HG03439 (cell line): ENCODE data around the gene PARL.

Source experiments
- ATAC-seq: cut with Tn5 transposase; IDR thresholded peaks from one replicate; pipeline ENCODE4 v1.9.1; 2021; ENCODE audit warnings: mild to moderate bottlenecking, moderate library complexity; ENCODE audit not compliant: unreplicated experiment

Gene PARL

DNA sequence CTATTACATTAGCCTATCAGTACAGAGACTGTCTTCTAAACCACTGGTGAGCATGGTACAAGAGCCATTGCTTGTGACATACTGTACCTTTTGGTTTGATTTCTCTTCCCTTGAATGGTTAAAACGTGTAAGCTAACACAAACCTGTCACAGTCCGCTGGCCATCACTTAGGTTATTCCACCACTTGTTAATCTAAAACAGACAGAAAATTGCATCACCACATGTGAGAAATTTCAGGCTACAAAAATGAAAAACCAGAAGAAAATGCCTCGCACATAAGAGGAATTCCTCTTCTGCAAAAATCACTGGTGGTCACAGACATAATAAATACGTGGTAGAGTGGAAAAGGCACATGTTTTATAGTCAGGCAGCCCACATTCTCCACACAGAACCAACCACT lies 22.1 kb downstream of the PARL start:
- no peak for ATAC-seq

DNA sequence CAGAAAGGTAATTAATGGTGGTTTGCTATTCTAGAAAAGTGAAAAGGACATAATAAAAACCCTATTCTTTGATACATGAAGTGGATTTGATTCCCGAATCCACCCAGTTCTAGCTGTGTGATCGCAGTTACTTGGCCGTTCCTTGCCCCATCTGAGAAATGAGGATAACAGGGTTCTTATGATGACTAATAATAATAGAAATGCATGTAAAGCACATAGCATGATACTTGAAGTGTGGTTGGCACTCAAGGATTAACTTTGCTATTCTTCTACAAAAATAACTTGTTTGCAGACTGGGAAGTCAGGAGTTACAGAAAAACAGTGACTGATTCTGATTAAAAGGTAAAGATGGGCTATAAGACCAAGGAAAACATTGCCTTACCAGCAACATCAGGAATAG lies 26.8 kb downstream of the PARL start:
- no peak for ATAC-seq

DNA sequence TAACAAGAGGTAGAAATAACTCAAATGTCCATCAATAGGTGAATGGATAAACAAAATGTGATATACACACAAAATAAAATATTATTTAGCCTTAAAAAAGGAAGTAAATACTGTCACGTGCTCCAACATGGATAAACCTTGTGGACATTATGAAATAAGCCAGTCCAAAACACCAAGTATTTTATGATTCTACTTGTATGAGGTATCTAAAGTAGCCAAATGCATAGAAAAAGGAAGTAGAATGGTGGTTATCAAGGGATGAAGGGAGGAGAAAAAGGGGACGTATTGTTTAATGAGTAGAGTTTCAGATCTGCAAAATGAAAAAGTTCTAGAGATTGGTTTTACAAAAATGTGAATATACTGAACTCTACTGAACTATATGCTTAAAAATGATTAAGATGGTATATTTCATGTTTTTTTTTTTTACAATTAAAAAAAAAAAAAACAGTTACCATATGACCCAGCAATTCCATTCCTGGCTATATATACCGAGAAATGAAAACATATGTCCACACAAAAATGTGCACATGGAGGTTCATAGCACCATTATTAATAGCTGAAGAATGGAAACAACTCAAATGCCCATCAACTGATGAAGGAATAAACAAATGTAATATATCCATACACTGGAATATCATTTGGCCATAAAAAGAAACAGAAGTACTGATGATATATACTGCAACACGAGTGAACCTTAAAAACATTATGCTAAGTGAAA lies 30.2 kb downstream of the PARL start:
- ATAC-seq = no peak

DNA sequence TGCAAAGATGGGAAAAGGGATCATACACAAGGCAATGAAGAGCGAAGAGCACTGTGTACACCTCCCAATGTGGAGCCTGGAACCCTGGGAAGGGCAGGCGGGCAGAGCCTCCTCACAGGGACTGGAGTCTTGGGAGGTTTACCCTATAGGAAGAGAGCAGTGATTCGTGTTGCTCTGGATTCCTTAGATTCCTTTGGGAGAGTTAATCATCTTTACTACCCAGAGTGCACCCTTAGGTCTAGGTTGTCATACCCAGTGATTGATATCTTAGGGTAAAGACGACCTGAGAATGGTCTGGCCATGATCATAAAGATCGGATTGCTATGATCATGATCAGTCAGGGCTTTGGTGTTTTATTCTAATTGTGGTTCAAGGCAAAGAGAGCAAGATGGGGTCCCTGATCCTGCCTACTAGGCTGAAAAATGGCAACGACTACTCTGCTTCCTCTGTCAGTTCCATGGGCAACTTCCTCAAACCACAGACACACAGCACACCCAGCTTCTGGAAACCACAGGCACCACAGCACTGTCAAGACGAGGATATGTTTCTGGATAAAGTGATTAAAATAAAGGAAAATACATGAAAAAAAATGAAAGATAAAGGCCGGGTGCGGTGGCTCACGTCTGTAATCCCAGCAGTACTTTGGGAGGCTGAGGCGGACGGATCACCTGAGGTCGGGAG lies 38.9 kb downstream of the PARL start:
- ATAC-seq = no peak

DNA sequence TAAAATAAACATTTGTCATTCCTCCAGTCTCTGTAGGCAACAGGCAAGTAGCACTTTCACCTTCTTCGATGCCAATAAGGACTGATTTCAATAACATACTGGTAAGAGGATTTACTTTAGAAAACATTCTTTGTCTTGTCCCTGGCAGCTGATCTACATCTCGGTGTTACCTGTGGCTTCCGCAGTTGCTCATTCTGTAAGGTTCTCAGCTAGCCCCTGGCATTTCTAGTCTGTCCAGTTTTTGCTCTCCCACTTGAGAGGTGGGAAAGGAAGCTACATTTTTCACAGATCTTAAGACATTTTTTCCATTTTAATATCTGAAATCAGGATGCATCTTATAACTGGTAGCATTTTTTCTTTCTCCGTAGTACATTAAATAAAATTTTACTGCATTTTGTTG lies 39.6 kb downstream of the PARL start:
- no peak for ATAC-seq

DNA sequence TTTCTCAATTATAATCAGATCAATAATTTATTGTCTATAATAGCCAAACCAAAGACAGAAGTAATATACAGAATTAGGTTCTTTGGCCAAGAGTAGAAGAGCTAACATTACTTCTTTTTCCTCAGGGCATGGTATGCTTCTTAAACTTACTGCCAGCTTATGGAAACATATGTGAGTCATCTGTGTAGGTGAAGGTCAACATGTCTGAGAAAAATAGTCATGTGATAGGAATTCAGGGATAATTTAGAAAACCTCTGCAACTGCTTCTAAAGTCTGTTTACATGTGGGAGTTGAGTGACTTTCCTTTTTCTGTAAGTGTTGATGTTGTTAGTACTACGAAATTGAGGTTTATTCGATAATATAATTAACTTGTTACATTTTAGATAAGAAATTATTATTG lies 40.1 kb downstream of the PARL start:
- ATAC-seq = no peak

DNA sequence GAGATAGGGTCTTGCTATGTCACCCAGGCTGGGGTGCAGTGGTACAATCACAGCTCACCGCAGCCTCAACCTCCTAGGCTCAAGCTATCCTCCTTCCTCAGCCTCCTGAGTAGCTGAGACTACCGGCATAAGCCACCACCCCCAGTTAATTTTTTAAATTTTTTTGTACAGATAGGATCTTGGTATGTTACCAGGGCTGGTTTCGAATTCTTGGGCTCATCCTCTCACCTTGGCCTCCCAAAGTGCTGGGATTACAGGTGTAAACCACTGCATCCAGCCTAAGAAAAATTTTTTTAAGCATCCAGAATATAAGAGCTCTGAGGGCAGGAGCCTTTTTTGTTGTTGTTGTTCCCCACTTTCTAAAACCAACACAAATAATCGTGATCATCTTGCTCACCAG lies 44.9 kb downstream of the PARL start:
- no peak for ATAC-seq

DNA sequence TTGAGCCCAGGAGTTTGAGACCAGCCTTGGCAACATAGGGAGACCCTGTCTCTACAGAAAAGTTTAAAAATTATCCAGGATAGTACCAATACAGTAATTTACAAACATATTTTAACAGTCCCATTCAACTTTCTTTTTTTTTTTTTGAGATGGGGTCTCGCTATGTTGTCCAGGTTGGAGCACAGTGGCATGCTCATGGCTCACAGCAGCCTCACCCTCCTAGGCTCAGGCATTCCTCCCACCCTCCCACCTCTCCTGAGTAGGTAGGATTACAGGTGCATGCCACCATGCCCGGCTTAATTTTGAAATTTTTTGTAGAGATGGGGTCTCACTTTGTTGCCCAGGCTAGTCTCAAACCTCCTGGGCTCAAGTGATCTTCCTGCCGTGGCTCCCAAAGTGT lies 46.8 kb downstream of the PARL start:
- no peak for ATAC-seq

DNA sequence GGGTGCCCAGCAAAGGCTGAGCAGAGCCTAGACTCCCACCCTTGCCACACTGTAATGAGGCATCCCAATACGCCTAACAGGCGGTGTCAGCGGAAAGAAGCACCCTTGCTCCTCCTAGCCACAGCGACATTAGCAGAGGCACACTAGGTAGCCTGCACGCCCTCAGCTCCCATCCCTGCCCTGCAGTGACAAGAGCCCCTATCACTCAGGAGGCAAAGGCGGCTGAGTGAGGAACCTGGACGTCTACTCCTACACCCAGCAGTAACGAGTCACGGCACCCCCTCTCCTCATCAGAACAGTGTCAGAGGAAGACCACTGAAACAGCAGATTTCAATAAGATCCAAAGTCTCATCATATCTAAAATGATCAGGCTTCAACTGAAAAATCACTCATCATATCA lies 47.3 kb downstream of the PARL start:
- no peak for ATAC-seq

DNA sequence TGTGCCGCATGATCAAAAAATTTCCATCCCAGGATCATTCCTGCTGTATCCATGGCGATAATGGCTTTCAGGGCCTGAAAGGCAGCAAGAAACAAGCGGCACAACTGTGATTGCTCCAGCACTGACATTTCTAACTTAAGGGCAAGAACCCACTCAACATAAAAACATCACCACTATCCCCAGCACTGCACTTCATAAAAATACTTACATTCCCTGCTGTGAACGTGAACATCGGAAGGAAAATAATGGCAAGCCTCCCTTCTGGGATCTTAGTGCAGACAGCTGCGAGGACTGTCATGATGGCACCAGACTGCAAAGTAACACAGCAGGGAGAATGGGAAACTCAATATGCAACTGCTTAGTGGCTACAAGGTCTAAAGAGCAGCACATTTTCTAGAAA lies 51.2 kb downstream of the PARL start:
- ATAC-seq = no peak

DNA sequence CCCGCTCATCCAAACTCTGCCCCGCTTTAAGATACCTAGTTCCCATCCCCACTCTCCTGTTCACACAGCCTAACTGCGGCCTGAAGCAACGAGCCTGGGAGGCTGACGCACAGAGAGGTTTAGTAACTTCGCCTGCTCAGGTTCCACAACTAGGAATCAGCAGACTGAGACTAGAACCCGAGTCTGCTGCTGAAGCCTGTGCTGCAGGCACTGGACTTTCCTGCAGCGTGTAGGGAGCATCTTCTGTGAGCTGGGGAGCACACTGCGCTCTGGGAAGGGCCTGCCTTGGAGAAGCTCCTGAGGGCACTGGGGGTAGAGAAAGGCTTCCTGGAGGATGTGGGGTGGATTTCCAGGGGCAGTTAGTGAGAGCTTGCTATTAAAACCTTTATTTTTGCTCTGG lies 54.5 kb downstream of the PARL start:
- ATAC-seq = no peak

DNA sequence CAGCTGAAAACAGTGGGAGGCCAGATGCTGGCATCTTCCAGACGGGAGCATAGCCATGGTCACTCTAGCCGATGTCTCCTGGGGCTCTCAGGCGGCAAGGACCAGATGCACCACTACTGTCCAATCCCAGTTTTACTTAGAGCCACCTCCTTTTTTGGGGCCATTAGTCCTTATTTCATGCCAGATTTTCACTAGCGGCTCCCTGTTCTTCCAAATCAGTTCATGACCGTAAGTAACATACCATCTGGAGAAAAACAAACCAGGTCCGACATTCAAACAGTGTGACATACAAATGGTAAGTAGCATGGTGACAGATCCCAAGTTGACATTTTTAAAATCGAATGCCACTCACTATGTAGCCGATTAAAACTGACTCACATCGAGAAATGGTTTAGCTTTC lies 55.2 kb downstream of the PARL start:
- ATAC-seq = no peak

DNA sequence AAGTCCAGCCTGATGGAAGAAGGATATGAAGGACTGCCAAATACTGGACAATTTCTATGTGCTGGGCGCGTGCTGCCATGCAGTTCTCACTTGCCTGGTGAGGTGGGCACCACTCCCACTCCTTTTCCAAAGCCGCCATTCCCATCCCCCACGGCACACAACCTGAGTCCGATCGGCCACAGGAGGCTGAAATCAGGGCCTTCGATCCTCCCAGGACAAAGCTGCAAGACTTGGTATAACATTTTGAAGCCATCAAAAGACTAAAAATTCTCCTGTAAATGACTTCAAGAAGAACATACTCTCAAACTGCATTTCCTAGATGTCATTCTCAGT lies 56.2 kb downstream of the PARL start:
- no peak for ATAC-seq

DNA sequence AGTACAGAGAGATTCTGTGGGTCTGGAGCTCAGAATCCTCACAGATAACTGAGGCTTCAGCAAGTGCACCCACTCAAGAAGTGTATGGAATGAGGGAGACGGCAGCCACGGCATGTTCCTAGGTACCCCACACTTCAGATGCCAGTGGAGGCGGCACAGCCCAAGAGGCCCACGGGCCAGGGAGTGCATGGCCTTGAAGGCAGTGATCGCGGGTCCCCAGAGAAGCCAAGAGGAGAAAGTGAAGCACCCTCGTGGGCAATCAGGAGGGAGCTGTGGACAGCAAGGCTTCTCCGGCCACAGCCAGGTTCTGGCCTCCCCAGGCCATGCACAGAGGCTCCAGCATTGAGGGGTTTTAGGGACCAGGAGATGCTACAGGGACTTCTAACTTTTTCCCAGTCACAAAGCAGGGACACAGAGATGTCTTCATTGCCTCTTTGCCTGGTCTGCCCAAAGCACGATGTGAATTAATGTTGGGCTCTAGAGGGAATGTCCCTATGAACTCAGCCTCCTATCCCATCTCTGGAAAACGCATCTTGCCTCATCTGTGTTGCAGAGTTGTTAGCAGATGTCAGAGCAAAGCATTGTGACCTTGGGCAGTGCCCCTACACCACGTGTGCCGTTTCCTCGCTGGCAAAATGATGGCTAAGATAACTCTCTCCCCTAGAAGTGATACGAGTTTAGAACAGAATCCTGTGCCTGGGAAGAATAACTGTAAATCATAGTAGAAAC lies 56.7 kb downstream of the PARL start:
- ATAC-seq = no peak

DNA sequence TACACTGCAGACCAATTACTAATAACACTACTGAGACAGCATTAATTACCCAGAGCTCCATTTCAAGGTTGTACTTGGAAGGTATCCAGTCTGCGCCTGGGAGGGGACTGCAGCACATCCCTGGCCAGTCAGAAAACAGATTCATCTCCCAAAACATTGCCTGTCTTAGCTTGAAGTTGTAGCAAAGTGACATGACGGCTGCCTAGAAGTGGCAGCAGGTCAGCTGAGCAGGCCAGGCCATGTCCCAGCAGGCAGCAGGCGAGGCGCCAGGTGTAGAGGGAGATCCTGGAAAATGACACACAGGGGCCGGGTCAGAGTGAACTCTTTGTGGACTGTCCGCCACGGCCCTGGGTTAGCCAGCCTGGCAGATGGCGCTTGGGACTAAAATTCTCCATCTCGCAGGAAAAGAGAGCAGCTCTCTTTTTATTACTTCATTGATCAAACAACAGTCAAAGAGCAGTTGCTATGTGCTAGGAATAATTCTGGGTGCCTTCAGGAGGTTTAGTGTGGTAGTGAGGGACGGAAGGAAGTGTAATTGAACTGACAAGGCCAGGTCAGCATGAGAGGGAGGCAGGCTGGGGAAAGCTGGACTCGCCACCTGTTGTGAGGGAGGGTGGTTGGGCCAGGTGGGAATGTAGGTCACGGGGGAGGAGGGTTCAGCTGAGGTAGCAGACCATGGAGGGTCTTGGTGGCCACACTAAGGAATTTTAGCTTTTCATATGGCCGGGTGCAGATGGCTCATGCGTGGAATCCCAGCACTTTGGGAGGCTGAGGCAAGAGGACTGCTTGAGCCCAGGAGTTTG lies 58.0 kb downstream of the PARL start:
- no peak for ATAC-seq

DNA sequence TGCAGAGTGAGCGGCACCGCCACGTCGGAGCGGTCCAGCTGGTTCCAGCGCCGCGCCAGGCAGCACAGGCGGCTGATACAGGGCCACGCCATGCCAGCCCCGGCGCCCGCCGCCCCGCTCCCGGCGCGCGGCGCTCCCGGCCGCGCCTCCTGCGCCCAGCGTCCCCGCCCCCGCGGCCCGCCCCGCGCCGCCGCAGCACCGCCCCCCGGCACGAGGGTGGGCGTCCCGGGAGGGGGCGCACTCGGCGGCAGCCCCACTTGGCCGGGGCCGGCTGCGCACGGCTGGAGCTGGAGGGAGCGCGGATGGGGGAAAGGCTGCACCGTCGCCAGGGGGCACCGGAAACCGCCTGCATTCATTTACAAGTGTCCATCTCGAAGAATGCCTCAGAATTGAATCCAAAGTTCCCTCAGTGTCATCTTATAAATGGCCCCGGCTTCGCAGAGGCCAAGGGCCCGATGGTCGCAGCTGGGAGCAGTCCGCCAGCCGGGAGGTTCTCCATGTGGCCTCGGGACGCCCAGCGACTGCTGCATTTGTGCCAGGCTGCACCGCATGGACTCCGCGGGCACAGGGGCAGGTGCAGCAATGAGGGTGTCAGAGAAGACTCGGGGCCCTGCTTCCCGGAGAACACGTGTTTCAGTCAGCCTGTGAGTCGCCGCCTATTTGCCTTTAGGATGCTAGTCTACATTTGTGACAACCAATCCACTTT lies 59.1 kb downstream of the PARL start, which contains the start of gene MAP6D1:
MAP6D1 (minus strand) TSS at position 122 of the 706 bp plus-strand sequence; CDS start at position 92, 30 bp downstream.
- ATAC-seq = no peak

DNA sequence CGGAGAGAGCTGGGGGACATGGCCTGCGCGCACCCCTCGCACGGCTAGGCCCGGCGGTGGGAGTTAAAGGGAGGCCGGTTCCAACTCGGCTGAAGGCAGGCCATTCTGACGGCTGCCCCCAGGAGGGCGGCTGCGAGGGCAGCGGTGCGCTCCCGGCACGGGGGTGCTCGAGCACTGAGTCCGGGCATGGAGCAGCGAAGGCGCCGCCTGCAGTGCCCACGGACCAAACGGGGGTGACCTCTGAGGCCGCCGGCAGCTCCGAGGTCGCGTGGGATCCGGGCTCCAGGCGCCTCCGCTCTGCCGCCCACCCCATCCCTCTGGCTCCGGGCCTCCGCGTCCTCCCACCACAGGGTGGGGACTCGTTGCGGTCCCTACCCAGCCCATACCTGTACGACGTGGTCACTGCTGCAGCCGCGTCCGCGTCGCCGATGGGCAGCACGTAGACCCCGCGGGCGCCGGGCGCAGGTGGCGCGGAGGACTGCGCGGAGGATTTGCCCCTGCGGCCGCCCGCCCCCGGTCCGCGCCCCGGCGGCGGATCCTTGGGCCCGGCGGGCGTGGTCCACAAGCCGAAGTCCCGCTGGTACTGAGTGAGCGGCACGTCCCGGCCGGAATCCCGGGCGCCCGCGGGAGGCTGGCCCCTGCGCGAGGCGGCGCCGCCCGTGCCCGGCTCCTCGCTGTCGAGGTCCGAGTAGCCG lies 59.8 kb downstream of the PARL start:
- no peak for ATAC-seq

DNA sequence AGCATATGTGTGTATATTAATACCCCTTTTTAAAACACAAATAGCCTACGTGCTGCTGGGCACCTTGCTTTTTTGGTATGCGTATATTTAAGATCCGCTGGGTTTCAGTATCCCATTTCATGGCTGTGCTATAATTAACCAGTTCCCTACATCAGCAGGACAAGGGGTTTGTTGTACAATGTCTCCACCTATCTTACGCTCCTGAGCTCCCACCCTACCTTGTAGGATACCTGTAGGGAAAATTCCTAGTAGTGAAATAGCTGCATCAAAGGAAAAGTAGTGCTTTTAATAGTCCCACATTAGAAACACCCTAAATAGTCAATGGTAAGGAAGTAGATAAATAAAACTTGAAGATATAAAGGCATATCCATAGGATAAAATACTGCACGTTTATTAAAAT lies 60.7 kb downstream of the PARL start:
- ATAC-seq = no peak

DNA sequence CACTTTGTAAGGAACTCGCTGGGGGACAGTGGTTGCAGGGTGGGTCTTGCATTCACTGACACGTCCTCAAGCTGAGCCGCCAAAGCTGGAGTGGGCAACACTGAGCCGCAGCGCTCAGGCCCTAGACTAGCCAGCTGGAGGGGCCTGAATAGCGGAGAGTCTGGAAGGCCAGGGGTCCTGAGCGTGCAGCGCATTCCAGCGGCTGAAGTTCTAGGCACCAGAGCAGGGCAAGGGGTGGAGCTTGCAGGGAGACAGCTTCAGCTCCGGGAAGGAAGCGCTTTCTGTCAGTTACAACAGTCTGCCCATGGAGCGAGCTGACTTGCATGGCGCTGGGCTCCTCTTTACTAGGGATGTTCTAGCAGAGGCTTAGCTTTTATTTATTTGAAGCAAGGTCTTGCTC lies 62.0 kb downstream of the PARL start:
- ATAC-seq = no peak

DNA sequence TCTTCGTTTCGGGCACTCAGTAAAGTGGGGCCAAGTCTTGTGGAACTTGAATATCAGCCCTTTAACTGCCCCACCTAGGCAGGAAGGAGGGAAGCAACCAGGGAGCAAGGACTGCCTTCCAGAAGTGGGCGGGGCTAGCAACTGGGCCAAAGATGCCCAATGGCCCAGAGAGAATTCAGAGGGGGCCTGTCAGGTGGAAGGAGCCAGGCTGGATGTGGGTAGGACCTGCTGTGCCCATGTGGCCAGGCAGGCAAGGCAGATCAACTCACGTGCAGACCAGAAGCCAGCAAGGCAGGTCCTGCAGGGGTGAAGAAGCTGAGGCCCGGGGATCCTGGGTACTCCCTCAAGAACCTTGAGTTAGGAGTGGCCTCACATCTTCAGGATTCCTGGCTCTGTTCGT lies 64.8 kb downstream of the PARL start:
- no peak for ATAC-seq
